Measurements from ENCODE around the gene SNRPE.

GRCh38 chr1:203873094-203873493 lies 11.7 kb downstream of the SNRPE start:
- no peak for TF ChIP-seq TAF1 (IDR thresholded peaks at IDR 0.05; ENCODE audit: low read depth, low read length)
- TF ChIP-seq PAX5 (IDR thresholded peaks at IDR 0.05; ENCODE audit: insufficient read depth, low read length, severe bottlenecking): no peak
- no peak for TF ChIP-seq POLR2A (IDR thresholded peaks at IDR 0.05; ENCODE audit: low read depth, low read length)
- no peak for TF ChIP-seq POLR2AphosphoS5 (IDR thresholded peaks at IDR 0.05; ENCODE audit: low read depth, low read length)
- no peak for TF ChIP-seq SPI1 (IDR thresholded peaks at IDR 0.05; ENCODE audit: low read depth, low read length)

Measured in GM12891 (cell line).